ENCODE results near the gene IL34.

Gene IL34

DNA sequence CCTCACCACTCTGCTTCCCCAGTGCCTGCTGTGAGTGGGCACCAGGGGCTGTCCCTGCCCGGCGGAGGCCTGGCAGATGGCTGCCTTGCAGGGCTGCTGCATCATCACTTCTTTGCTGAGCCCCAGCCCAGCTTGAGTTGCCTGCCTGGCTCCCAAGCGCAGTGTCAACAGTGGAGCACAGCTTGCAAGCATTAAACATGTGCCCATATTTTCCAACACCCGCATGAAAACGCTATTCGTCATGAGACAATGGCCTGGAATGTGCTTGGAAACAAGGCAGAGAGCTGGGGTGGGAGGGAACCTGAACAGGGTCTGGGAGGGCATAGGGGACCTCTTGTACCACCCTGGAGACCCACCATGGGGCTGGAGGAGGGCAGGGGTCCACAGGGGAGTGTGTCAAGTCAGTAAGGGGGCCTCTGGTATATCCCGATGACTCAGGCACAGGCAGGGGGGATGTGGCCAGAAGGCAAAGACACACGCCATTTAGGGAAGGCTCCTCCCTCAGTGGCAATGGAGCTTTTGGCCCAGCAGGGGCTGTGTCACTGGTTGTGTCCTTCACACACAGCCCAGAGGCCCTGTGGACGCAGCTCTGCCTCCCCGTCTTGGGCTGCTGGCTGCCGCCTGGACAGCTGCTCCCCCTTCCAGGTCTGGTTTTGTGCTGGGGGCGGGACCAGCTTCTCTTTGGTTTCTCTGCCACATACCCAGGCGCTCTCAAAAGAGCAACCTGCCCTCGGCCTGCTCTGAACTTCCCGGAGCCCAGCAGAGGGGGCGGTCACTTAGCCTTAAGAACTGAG, 56.9 kb downstream of the IL34 start:
- Histone ChIP-seq H3K27me3 (no peaks in the 10 kb centered on the region), H3K36me3 (no peaks in the 10 kb centered on the region; the same call in 1 of the 2 replicates), H3K4me3 (ENCODE audit: low read depth, low read length) (no peak overlapping the region), H3K4me1 (peaks cover 34% of the 10 kb centered on the region), H3K9me3 (no peaks in the 10 kb centered on the region)
- TF ChIP-seq, protein P1, sequence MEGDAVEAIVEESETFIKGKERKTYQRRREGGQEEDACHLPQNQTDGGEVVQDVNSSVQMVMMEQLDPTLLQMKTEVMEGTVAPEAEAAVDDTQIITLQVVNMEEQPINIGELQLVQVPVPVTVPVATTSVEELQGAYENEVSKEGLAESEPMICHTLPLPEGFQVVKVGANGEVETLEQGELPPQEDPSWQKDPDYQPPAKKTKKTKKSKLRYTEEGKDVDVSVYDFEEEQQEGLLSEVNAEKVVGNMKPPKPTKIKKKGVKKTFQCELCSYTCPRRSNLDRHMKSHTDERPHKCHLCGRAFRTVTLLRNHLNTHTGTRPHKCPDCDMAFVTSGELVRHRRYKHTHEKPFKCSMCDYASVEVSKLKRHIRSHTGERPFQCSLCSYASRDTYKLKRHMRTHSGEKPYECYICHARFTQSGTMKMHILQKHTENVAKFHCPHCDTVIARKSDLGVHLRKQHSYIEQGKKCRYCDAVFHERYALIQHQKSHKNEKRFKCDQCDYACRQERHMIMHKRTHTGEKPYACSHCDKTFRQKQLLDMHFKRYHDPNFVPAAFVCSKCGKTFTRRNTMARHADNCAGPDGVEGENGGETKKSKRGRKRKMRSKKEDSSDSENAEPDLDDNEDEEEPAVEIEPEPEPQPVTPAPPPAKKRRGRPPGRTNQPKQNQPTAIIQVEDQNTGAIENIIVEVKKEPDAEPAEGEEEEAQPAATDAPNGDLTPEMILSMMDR (IDR thresholded peaks at IDR 0.05; ENCODE audit: low read depth, low read length), result peak; percentile 48
- peak; percentile 85 for DNase-seq

DNA sequence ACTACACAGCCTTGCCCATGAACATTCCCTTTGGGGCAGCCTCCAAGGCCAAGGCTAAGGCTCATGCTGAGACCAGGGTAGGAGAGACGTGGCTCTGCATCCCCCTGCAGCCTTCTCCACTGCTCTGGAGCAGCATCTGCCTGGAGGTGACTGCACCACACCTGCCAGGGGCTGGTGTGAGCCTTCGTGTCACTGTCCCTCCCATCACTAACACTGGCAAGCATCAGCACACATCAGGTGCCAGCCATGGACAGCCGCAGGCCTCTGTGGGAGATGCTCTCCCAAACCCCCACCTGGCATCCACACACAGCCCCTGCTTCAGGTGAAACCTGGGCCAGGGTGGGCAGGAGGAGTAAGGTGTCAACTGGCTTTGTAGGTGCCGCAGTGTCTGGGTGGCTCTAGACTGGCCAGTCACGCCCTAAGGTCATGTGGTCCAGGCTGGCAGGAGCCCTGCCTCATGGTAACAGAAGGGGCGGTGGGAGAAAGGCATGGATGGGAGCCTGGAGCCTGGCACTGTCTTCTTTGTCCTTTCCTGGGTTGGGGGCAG, 57.5 kb downstream of the IL34 start:
- TF ChIP-seq, protein P1 (IDR thresholded peaks at IDR 0.05; ENCODE audit: low read depth, low read length), result no peak

DNA sequence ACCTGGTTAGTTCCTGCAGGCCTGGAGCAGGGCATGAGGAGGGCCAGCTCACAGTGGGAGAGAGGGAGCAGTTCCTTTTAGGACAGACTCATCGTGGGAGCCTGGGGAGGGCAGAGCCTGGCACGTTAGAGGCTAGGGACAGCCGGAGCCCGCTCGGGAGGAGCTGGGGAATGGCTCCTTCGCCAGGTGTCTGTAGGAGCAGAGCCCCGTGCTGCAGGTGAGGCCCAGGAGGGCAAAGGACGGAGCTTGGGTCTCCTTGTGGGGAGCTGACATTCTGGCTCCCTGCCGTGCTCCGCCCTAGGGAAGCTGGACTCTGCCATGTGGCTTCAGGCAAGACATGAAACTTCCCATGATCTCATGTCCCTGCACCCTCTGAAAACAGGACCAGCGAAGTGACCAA, 58.2 kb downstream of the IL34 start:
- Histone ChIP-seq H3K36me3 (no peaks in the 10 kb centered on the region), H3K4me3 (ENCODE audit: low read depth, low read length) (no peak overlapping the region), H3K27me3 (no peaks in the 10 kb centered on the region), H3K9me3 (no peaks in the 10 kb centered on the region), H3K4me1 (peaks cover 34% of the 10 kb centered on the region)
- no peak for DNase-seq
- TF ChIP-seq, protein P1 (IDR thresholded peaks at IDR 0.05; ENCODE audit: low read depth, low read length), result no peak

More for the DNA sequence above, 57.5 kb downstream of the IL34 start:
- Histone ChIP-seq H3K4me1 (peaks cover 34% of the 10 kb centered on the region), H3K27me3 (no peaks in the 10 kb centered on the region), H3K9me3 (no peaks in the 10 kb centered on the region), H3K4me3 (ENCODE audit: low read depth, low read length) (no peak overlapping the region), H3K36me3 (no peaks in the 10 kb centered on the region)
- no peak for DNase-seq

DNA sequence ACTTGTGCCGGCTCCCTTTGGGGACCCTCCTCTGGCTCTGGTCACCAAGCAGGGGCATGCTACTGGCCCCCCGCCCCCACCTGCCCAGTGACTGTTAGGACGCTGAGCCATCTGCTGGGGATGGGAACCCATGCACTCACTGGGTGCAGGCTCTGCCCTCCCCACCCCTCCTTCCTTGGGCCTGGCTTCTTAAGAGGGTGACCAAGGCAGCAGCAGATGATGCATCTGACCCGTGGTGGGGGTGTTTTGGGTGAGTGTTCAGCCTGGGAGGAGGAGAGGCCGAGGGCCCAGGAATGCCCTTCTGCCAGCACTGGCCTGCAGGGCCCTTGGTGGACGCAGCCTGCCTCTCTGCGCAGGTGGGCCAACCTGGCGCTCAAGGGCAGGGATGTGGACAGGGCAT, 58.7 kb downstream of the IL34 start:
- Histone ChIP-seq H3K4me3 (ENCODE audit: low read depth, low read length) (no peak overlapping the region), H3K27me3 (no peaks in the 10 kb centered on the region), H3K4me1 (peaks cover 34% of the 10 kb centered on the region), H3K36me3 (no peaks in the 10 kb centered on the region), H3K9me3 (no peaks in the 10 kb centered on the region)
- DNase-seq, result no peak
- TF ChIP-seq, protein P1 (IDR thresholded peaks at IDR 0.05; ENCODE audit: low read depth, low read length), result no peak

DNA sequence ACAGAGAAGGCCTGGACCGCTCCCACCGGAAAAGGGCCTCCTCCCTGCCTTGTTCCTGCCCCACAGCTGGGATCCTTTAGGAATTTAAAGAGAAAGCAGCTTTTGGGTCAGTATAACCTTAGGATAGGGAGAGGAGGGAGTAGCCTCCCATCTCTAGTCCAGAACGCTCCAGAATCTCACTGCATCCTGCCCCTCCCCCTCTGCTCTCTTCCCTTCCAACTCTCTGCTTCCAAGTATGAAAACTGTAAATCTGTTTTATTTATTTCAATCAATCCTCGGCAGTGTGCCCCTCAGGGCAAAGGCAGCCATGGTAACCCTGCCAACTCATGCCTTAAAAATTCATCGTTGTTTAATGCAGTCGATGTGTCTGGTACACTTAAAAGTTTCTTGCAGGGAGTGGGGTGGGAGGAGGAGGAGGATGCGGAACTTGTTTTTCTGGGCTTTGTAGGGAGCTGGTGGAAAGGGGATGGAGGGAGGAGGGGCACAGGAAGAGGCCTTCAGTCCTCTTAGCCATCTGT, 60.6 kb downstream of the IL34 start:
- Histone ChIP-seq H3K27me3 (no peaks in the 10 kb centered on the region), H3K4me3 (ENCODE audit: low read depth, low read length) (no peak overlapping the region), H3K36me3 (no peaks in the 10 kb centered on the region), H3K4me1 (peaks cover 28% of the 10 kb centered on the region), H3K9me3 (no peaks in the 10 kb centered on the region)
- no peak for DNase-seq
- TF ChIP-seq, protein P1 (IDR thresholded peaks at IDR 0.05; ENCODE audit: low read depth, low read length), result no peak

Data from BE2C (cell line).